C4-2B (cell line): ENCODE results near the gene PRKAG1.

ENCODE experiments used
- ZFX ChIP-seq: fragments of 450-650 bp; IDR thresholded peaks from 2 replicates; pipeline ENCODE4 v1.6.1; 2017
- TF ChIP-seq, protein P1 (sequence below): fragments of 450-650 bp; conservative IDR thresholded peaks from 2 replicates; pipeline ENCODE4 v1.5.1; 2017; ENCODE audit warnings: mild to moderate bottlenecking

- TF ChIP-seq, protein P1, sequence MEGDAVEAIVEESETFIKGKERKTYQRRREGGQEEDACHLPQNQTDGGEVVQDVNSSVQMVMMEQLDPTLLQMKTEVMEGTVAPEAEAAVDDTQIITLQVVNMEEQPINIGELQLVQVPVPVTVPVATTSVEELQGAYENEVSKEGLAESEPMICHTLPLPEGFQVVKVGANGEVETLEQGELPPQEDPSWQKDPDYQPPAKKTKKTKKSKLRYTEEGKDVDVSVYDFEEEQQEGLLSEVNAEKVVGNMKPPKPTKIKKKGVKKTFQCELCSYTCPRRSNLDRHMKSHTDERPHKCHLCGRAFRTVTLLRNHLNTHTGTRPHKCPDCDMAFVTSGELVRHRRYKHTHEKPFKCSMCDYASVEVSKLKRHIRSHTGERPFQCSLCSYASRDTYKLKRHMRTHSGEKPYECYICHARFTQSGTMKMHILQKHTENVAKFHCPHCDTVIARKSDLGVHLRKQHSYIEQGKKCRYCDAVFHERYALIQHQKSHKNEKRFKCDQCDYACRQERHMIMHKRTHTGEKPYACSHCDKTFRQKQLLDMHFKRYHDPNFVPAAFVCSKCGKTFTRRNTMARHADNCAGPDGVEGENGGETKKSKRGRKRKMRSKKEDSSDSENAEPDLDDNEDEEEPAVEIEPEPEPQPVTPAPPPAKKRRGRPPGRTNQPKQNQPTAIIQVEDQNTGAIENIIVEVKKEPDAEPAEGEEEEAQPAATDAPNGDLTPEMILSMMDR: no peak
- TF ChIP-seq ZFX: no peak
These were observed 63.6 kb downstream of the PRKAG1 start for GRCh38 chr12:48954841-48955501.
